Measurements from ENCODE around the gene BCAS1. TPM values are rescaled to one million over a fixed set of nuclear protein-coding genes. Genes with fewer than 3 reads are reported as not detected.

The BCAS1 gene, protein sequence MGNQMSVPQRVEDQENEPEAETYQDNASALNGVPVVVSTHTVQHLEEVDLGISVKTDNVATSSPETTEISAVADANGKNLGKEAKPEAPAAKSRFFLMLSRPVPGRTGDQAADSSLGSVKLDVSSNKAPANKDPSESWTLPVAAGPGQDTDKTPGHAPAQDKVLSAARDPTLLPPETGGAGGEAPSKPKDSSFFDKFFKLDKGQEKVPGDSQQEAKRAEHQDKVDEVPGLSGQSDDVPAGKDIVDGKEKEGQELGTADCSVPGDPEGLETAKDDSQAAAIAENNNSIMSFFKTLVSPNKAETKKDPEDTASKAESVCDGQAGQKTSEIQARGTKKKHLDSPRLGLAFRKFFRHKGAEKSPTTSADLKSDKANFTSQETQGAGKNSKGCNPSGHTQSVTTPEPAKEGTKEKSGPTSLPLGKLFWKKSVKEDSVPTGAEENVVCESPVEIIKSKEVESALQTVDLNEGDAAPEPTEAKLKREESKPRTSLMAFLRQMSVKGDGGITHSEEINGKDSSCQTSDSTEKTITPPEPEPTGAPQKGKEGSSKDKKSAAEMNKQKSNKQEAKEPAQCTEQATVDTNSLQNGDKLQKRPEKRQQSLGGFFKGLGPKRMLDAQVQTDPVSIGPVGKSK
- total RNA-seq, result under 0.01 and 0.37 TPM in 2 replicates

DNA sequence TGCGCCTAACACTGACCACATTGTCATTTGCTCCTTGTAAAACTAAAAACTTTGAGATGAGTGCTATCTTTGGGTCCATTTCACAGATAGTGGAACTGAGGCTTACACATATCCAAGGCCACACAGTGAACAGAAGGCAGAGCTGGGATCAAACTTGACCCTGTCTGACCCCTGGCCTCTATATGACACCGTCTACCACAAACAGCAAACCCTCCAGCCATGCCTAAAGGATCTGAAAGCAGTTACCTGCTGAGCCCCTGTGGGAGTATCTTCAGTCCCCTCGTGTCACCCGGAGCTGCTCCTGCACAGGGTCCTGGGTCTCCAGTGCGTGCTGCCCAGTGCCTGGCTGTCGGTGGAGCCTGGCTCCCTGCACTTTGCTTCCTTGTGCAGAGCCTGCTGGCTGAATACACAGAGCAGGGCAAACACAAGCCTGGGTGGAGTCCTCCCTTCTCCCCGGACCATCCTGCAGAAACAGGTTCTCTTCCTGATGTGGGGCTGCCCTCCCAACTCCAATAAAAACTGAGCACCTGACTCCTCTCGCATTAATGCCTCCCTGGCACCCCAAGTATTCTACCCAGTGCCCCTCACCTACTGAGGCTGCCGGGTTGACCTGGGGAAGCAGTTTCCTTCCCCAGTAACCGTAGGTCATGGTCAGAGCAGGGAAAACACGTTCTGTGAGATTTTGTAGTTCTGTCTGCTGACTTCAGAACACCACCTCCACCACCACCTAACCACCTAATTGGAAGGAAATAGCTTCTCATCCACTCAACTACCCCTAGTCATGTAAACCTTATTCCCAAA is at the start of gene BCAS1:
BCAS1 (minus strand) TSS at position 408 of the 801 bp plus-strand sequence. CDS start 11,876 bp downstream, outside the sequence.

Small RNA genes lying within 50 kb of the gene (small RNA-seq; reads per million reads assigned to genes)
- not detected for gene MIR4756

Other genes with a start within 250 kb of the BCAS1 start
- not detected in 2 replicates for gene CYP24A1, start 103.4 kb upstream of the BCAS1 start, total RNA-seq
- 63.9 and 72.8 TPM in 2 replicates for gene PFDN4, start 137.5 kb upstream of the BCAS1 start, total RNA-seq

All from subcutaneous preadipocyte (primary cell).